IMR-90 (cell line): ENCODE data around the gene MYO7B. TPM values are rescaled to one million over a fixed set of nuclear protein-coding genes. Genes with fewer than 3 reads are reported as not detected.

Experiments used
- ATAC-seq: fragments of 200-7000 bp; cut with Tn5 transposase; 2 replicates; pipeline ENCODE4 v1.9.1; 2020; ENCODE audit warnings: low read depth, mild to moderate bottlenecking, moderate library complexity
- BruUV-seq: library from RNA; stranded (reverse); fragments of 400-500 nt; replicated peaks from 2 replicates; lab custom pipeline; 2021; lab: Mats Ljungman, UMichigan
- CTCF ChIA-PET: fragments of 300-600 bp; formaldehyde crosslinking; extraction: SDS; loops from one replicate; lab custom pipeline; 2021; ENCODE audit warnings: antibody characterized with exemption; lab: Yijun Ruan, JAX
- POLR2A ChIA-PET: fragments of 300-600 bp; sonication (Branson Sonifier 250); formaldehyde crosslinking; loops from one replicate; lab custom pipeline; 2022; ENCODE audit warnings: antibody characterized with exemption; ENCODE audit not compliant: unreplicated experiment; lab: Charles Lee
- DNase-seq: peaks from one replicate; pipeline ENCODE4 v3.0.0; 2013
- H2AFZ ChIP-seq: replicated peaks from 2 replicates; pipeline ENCODE3; 2013; ENCODE audit warnings: low read length, mild to moderate bottlenecking; ENCODE audit not compliant: poor library complexity
- H2AK5ac ChIP-seq: 2 replicates; pipeline ENCODE4 v1.6.1; 2013; ENCODE audit warnings: low read depth, low read length, inconsistent platforms
- H2AK9ac ChIP-seq: replicated peaks from 2 replicates; pipeline ENCODE3; 2013; ENCODE audit warnings: mild to moderate bottlenecking, low read depth, low read length, moderate library complexity; ENCODE audit not compliant: poor library complexity
- H2BK120ac ChIP-seq: 2 replicates; pipeline ENCODE4 v1.6.1; 2013; ENCODE audit warnings: low read depth, low read length, inconsistent platforms
- H2BK15ac ChIP-seq: 3 replicates; pipeline ENCODE4 v1.6.1; 2013; ENCODE audit warnings: low read depth, low read length, inconsistent platforms
- H2BK20ac ChIP-seq: 2 replicates; pipeline ENCODE4 v1.6.1; 2013; ENCODE audit warnings: low read depth, mild to moderate bottlenecking, inconsistent platforms, low read length, moderate library complexity
- H2BK5ac ChIP-seq: 2 replicates; pipeline ENCODE4 v1.6.1; 2013; ENCODE audit warnings: mild to moderate bottlenecking, low read depth, low read length, inconsistent platforms; ENCODE audit not compliant: poor library complexity, severe bottlenecking
- H3K14ac ChIP-seq: replicated peaks from 2 replicates; pipeline ENCODE4 v1.6.1; 2013; ENCODE audit warnings: low read depth, low read length, inconsistent platforms
- H3K18ac ChIP-seq: 2 replicates; pipeline ENCODE4 v1.6.1; 2013; ENCODE audit warnings: low read depth, low read length, control low read depth
- H3K23ac ChIP-seq: 2 replicates; pipeline ENCODE4 v1.6.1; 2013; ENCODE audit warnings: low read depth, low read length, inconsistent platforms
- H3K27ac ChIP-seq: 2 replicates; pipeline ENCODE4 v1.5.1; 2013; ENCODE audit warnings: mild to moderate bottlenecking, control low read depth, low read length; ENCODE audit not compliant: insufficient read depth
- H3K27me3 ChIP-seq: 2 replicates; pipeline ENCODE4 v1.6.1; 2013; ENCODE audit warnings: low read length; ENCODE audit not compliant: control insufficient read depth, insufficient read depth
- H3K36me3 ChIP-seq: 2 replicates; pipeline ENCODE4 v1.6.1; 2013; ENCODE audit warnings: low read length, mixed read lengths; ENCODE audit not compliant: control insufficient read depth, insufficient read depth
- H3K4ac ChIP-seq: 2 replicates; pipeline ENCODE4 v1.6.1; 2013; ENCODE audit warnings: low read depth, low read length, inconsistent platforms
- H3K4me1 ChIP-seq: 2 replicates; pipeline ENCODE4 v1.6.1; 2013; ENCODE audit warnings: low read length, mixed read lengths; ENCODE audit not compliant: control insufficient read depth, insufficient read depth
- H3K4me2 ChIP-seq: 2 replicates; pipeline ENCODE4 v1.6.1; 2013; ENCODE audit warnings: low read depth, mild to moderate bottlenecking, control low read depth, low read length, moderate library complexity
- H3K4me3 ChIP-seq: 2 replicates; pipeline ENCODE4 v1.5.1; 2013; ENCODE audit warnings: low read depth, mild to moderate bottlenecking, control low read depth, low read length, moderate library complexity; ENCODE audit not compliant: insufficient read depth
- H3K56ac ChIP-seq: 2 replicates; pipeline ENCODE4 v1.6.1; 2013; ENCODE audit warnings: low read length, inconsistent platforms; ENCODE audit not compliant: insufficient read depth; ENCODE audit errors: extremely low read depth
- H3K79me1 ChIP-seq, 2 experiments: 2 replicates each; pipeline ENCODE4 v1.6.1; 2013; ENCODE audit warnings: low read length in 2 of 2, inconsistent platforms in 1 of 2, low read depth in 1 of 2
- H3K9ac ChIP-seq: 2 replicates; pipeline ENCODE4 v1.6.1; 2013; ENCODE audit warnings: low read depth, low read length, control low read depth
- H3K9me1 ChIP-seq: 2 replicates; pipeline ENCODE4 v1.6.1; 2013; ENCODE audit warnings: low read length, inconsistent platforms; ENCODE audit not compliant: insufficient read depth
- H3K9me3 ChIP-seq: 2 replicates; pipeline ENCODE4 v1.6.1; 2013; ENCODE audit warnings: low read length; ENCODE audit not compliant: control insufficient read depth, insufficient read depth
- H4K20me1 ChIP-seq: 2 replicates; pipeline ENCODE4 v1.6.1; 2013; ENCODE audit warnings: low read length, inconsistent platforms; ENCODE audit not compliant: insufficient read depth
- H4K5ac ChIP-seq: 2 replicates; pipeline ENCODE4 v1.6.1; 2013; ENCODE audit warnings: mild to moderate bottlenecking, low read depth, low read length, control low read depth
- H4K8ac ChIP-seq, 2 experiments: 2 replicates each; pipeline ENCODE4 v1.6.1; 2013; ENCODE audit warnings: low read depth in 2 of 2, low read length in 2 of 2, control low read depth in 1 of 2, inconsistent platforms in 1 of 2
- H4K91ac ChIP-seq: 2 replicates; pipeline ENCODE4 v1.6.1; 2013; ENCODE audit warnings: low read depth, low read length, inconsistent platforms; ENCODE audit not compliant: insufficient read depth
- CEBPB ChIP-seq: IDR thresholded peaks from 2 replicates; pipeline ENCODE4 v1.6.1; 2012; ENCODE audit warnings: low read depth, low read length, improper control_type of control experiment
- CHD1 ChIP-seq: IDR thresholded peaks from 2 replicates; pipeline ENCODE4 v1.6.1; 2012; ENCODE audit warnings: low read depth, low read length, improper control_type of control experiment
- MAFK ChIP-seq: IDR thresholded peaks from 2 replicates; pipeline ENCODE4 v1.6.1; 2012; ENCODE audit warnings: low read depth, low read length, improper control_type of control experiment
- WGBS, 2 experiments: methylation state at CpG; one replicate each; pipeline versions ENCODE4 v1.1.5 to v1.1.7; 2013; ENCODE audit warnings: missing lambda C conversion rate in 2 of 2; ENCODE audit not compliant: insufficient read length in 1 of 2; ENCODE audit errors: extremely low coverage in 2 of 2; 5-methylcytosine and 5-hydroxymethylcytosine counted together
- dilution Hi-C: fragments of 300-500 bp; cut with HindIII; formaldehyde crosslinking; loops from one replicate; pipeline ENCODE4 v1.14.3; 2018; ENCODE audit warnings: low sequenced_read_pairs; ENCODE audit not compliant: unreplicated experiment
- in situ Hi-C: fragments of 300-500 bp; cut with MboI; formaldehyde crosslinking; loops from 3 replicates; pipeline ENCODE4 v1.14.3; 2019; ENCODE audit warnings: low sequenced_read_pairs, inconsistent platforms, mixed read lengths
- intact Hi-C: fragments of 100-400 bp; cut with micrococcal nuclease; formaldehyde crosslinking; loops from 2 replicates; pipeline ENCODE4 v1.10.0; 2022
- polyA plus RNA-seq, 3 experiments: library from polyadenylated mRNA; depleted of rRNA; stranded (reverse); fragments of >200 nt; gene quantifications; 2 replicates each; pipeline ENCODE4 v1.2.3, GENCODE V29; 2012; ENCODE audit warnings: low replicate concordance in 1 of 3
- total RNA-seq: library from RNA; depleted of rRNA; stranded (reverse); fragments of >200 nt; gene quantifications from 2 replicates; pipeline ENCODE4 v1.2.3, GENCODE V29; 2012

MYO7B gene
- total and polyA plus RNA-seq, 2 of the 4 experiments (the other 2 are of a cell fraction), result 0.18 to 0.46 TPM

GRCh38 chr2:127572841-127573240, 37.4 kb downstream of the MYO7B start:
- in situ Hi-C loops, result no loop called here

More at GRCh38 chr2:127572841-127573240, 37.4 kb downstream of the MYO7B start:
- H4K5ac ChIP-seq, result no peak overlapping the region
- no peak overlapping the region for H3K23ac ChIP-seq
- no peak overlapping the region for H3K14ac ChIP-seq
- H3K4me3 ChIP-seq, result no peak overlapping the region
- H3K4ac ChIP-seq, result no peak overlapping the region
- H3K27me3 ChIP-seq, result peaks cover 4% of the 10 kb centered on the region; the same call in 1 of the 2 replicates
- no peak overlapping the region for H3K4me2 ChIP-seq
- no peak overlapping the region for H3K9ac ChIP-seq
- no peak overlapping the region for H2BK120ac ChIP-seq
- H2AK5ac ChIP-seq, result no peak overlapping the region
- H3K56ac ChIP-seq, result no peak overlapping the region
- H2AK9ac ChIP-seq, result no peak overlapping the region
- BruUV-seq, result no TSS peak
- 40% methylated on average over 1 of the region's 5 CpGs; no CpG with 5 or more reads in 1 of the 2 experiments for WGBS, 2 experiments
- H4K8ac ChIP-seq, result no peak overlapping the region
- no peak overlapping the region for H2BK15ac ChIP-seq
- intact Hi-C loops (no loop called here), dilution Hi-C loops (no loop called here)
- TF ChIP-seq MAFK (no peak), CHD1 (no peak), CEBPB (no peak)
- H3K79me1 ChIP-seq, result no peaks in the 10 kb centered on the region
- H4K91ac ChIP-seq, result no peak overlapping the region
- H2BK5ac ChIP-seq, result no peak overlapping the region
- peaks cover 7% of the 10 kb centered on the region for H3K4me1 ChIP-seq
- no peak overlapping the region for H2BK20ac ChIP-seq
- H3K9me3 ChIP-seq, result no peaks in the 10 kb centered on the region
- H3K18ac ChIP-seq, result no peak overlapping the region
- no peaks in the 10 kb centered on the region for H3K36me3 ChIP-seq
- ChIA-PET POLR2A (no interaction called here), CTCF (no interaction called here)
- no peak overlapping the region for H2AFZ ChIP-seq
- peaks cover 3% of the 10 kb centered on the region; the same call in 1 of the 2 replicates for H3K9me1 ChIP-seq
- H4K20me1 ChIP-seq, result no peaks in the 10 kb centered on the region
- no peak overlapping the region for H3K27ac ChIP-seq
- ATAC-seq, result no peak
- DNase-seq, result no peak
